ENCODE results near the gene MEGF8. TPM values are rescaled to one million over a fixed set of nuclear protein-coding genes. Genes with fewer than 3 reads are reported as not detected.

Gene MEGF8
- total and polyA plus RNA-seq, 9 of the 15 experiments (the other 6 are each of a cell fraction or from before 2014, with no cell fraction given): 0.28 to 13.1 (median 3.0) TPM

GRCh38 chr19:42396381-42397262 is 71.2 kb downstream of the MEGF8 start (continued):
- TF ChIP-seq NCOA4 (IDR thresholded peaks at IDR 0.05; ENCODE audit: partially characterized antibody) (no peak), ZNF436 (CRISPR knock-in tag; IDR thresholded peaks at IDR 0.05) (no peak), ZNF668 (CRISPR knock-in tag; IDR thresholded peaks at IDR 0.05) (no peak), CTCF (IDR thresholded peaks at IDR 0.05 in 2 of 3, conservative IDR thresholded peaks at IDR 0.05 in 1 of 3; ENCODE audit: insufficient read depth in 2 of 3, low read depth in 1 of 3, low read length in 3 of 3) (no peak), PCBP1 (IDR thresholded peaks at IDR 0.05; ENCODE audit: low read depth, low read length, poor library complexity, severe bottlenecking) (no peak), MYBL2 (IDR thresholded peaks at IDR 0.05; ENCODE audit: low read depth) (no peak), MYBL2 (CRISPR knock-in tag; IDR thresholded peaks at IDR 0.05; ENCODE audit: borderline replicate concordance) (no peak), ZNF274 (IDR thresholded peaks at IDR 0.05; ENCODE audit: borderline replicate concordance, low read depth, low read length) (no peak), TRIM28 (IDR thresholded peaks at IDR 0.05) (no peak), SMARCC2 (IDR thresholded peaks at IDR 0.05; ENCODE audit: low read depth) (no peak), TRIM24 (IDR thresholded peaks at IDR 0.05) (no peak), ZNF785 (CRISPR knock-in tag; IDR thresholded peaks at IDR 0.05) (no peak), TBL1XR1 (IDR thresholded peaks at IDR 0.05; ENCODE audit: low read length in 2 of 2) (no peak), MBD1 (CRISPR knock-in tag; IDR thresholded peaks at IDR 0.05) (no peak), KLF10 (CRISPR knock-in tag; IDR thresholded peaks at IDR 0.05) (no peak), SMAD1 (IDR thresholded peaks at IDR 0.05; ENCODE audit: low read depth, low read length, partially characterized antibody) (peak; percentile 73), U2AF2 (optimal IDR thresholded peaks at IDR 0.05; ENCODE audit: low read depth, low read length) (no peak), MLLT1 (IDR thresholded peaks at IDR 0.05) (0 out of 4 replicates have a peak, but pooled peaks of 1 of the 2 experiments have one; percentile 70), MTA3 (IDR thresholded peaks at IDR 0.05; ENCODE audit: borderline replicate concordance) (peak; percentile 82; the same call in 1 of the 2 replicates), OTX1 (CRISPR knock-in tag; IDR thresholded peaks at IDR 0.05) (peak; percentile 57; the same call in 1 of the 2 replicates), MCM2 (IDR thresholded peaks at IDR 0.05; ENCODE audit: low read depth) (no peak), NR3C1 (CRISPR knock-in tag; IDR thresholded peaks at IDR 0.05) (no peak), MECOM (CRISPR knock-in tag; IDR thresholded peaks at IDR 0.05) (no peak), NR2C1 (IDR thresholded peaks at IDR 0.05) (no peak), NR2C1 (tag; IDR thresholded peaks at IDR 0.05) (no peak), ZNF408 (CRISPR knock-in tag; IDR thresholded peaks at IDR 0.05; ENCODE audit: low read depth) (no peak)

Measured in K562 (cell line).